HUDEP-2 (cell line): ENCODE measurements around the gene IDH3A.

Experiments
- DNase-seq, 76 experiments: peaks; one replicate each; lab custom pipeline; 2025; ENCODE audit not compliant: unreplicated experiment in 76 of 76; lab: John Stamatoyannopoulos, UW

The IDH3A gene

DNA sequence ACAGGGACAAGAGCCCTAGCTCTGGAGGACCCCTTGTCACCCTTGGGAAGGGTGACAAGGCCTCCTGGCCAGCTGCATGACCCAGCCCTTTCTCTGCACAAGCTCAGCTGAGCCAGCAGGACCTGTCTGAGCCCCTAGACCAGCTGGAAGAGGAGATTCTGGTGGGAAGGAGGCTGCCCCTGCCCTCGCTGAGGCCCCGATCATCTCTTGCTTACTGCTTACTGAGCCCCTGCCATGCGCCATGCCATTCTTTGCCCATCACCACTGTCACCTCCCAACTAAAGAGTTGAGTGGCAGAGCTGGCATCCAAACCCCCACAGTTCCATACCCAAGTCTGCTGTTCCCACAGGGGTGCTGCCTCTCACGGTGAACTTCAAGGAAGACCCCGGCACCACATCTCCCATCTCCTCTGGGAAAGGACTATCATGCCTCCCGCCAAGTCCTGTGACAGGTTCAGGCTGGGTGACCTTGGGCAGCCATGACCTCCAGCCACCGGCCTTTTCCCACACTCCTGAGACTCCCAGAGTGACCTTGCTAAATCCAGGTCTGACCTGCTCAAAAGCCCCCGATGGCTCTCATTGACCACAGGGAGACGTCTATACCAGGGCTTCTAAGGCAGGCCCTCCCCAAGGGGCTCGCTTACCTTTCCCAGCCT, 51.2 kb downstream of the IDH3A start:
- DNase-seq, result no peak

DNA sequence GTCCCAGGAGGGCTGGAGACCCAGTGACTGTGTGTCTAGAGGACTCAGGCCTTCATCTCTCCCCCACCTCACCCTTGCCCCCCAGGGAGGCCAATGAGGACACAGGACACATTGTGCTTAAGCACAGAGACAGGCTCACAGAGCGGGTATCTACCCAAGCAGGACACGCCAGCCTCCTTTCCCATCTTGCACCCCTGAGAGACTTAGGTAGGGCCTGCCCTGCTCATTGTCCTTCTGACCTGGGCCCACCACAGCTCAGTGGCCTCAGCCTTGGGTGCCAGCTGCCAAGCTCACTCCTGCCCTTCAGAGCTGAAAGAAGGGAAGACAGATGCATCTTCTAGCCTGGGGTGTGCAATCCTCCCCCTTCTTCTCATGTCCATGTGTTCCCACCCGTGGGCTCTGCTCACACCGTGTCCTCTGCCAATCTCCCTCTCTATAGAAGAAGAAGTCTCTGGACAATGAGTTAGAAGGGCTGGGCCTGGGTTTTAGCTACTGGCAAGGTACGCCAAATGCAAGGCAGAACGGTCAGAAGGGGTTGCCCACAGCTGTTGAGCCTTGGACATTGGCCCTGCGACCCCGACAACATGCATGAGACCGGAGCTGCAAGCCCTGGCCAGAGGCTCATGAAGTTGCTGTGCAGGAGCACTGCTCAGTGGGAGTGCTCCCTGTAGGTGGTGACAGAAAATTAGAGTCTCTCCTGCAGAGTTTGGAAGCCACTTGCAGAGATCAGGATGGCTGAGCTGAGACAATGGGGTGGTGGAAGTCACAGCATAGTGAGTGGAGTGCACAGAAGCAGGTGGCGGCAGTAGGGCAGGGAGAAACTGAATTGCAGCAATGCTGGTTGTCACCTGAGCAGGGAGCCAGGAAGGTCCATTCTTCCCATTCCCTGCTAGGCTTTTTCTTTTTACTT, 52.4 kb downstream of the IDH3A start:
- DNase-seq, result no peak

DNA sequence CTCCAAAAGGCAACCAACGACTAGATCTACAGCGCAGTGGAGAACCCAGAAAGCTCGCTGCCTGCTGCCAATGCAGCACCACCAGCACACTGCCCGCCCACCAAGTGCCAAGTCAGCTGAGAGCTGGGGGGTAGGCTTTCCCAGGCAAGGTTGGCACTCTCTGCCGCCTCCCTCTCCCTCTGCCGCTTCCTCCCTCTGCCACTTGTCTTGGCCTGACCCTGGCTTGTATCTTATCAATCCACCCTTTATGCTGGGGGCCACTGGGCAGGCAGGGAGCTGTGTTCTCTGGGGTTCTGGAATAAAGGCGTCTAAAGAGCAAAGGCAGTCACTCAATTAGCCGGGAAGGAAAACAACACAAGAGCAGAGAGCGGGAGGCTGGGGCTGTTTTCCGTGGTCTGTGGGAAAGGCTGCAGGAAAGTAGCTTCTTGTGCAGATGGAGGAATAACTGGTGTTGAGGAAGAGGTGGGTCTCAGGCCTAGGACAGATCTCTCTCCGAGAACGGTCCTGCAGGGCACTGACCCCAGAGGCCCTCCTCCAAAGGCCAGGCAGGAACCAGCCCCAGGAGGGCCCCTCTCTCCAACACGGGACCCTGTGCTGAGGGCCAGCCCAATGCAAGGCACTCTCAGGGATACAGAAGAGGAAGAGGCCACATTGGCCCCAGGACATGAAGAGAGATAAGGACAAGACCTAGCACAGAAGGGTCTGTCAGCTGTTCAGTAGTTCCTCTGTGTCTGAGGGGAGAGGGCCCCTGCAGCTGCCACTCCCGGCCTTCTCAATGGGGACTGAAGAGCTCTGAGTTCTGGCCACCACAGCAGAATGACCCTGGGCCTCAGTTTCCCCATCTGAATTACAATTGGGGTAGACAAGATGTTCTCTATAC, 54.4 kb downstream of the IDH3A start:
- peak in 15 of 76 experiments; percentile 5 to 31 (median 16) for DNase-seq

DNA sequence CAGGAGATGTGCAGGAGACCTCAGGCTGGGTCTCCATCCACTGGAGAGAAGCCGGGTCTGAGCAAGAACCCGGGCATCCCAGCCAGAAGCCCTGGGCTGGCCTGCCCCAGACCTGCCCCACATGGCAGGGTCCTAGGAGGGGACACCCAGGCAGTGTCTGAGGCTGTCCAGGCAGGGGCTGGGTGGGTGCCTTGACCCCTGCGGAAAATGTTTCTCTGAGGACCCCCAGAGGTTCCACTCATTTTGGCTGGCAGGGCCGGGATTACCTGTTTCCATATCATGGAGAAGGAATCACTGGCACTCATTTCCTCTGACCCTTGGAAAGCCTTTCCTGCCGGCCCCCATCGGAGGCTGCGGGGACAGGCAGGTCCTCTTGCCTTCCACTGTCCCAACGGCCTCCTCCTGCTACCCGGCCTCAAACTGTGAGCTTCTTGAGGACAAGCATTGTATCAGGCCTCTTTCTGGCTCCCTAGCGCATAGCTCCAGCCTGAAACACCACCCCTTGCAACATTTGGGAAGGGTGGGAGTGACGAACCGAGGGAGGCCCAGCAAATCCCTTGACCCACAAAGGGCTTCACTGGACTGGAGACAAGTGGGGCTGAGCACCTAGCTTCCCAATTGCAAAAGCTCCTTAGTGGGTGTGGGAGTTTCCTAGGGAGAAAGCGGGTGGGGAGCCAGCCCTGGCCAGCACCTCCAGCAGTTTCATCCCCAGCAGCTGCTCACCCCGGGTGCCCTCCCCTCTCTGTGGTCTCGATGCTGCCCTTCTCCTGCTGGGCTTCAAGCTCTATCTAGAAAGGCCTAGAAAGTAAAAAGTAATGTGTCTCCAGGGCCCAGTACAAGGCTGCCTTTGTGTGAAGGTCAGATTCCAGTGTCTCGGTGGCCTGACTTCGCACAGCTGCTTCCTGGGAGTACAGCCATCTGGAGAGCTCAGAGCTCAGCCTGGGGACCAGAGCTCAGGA, 55.5 kb downstream of the IDH3A start:
- DNase-seq, result no peak

DNA sequence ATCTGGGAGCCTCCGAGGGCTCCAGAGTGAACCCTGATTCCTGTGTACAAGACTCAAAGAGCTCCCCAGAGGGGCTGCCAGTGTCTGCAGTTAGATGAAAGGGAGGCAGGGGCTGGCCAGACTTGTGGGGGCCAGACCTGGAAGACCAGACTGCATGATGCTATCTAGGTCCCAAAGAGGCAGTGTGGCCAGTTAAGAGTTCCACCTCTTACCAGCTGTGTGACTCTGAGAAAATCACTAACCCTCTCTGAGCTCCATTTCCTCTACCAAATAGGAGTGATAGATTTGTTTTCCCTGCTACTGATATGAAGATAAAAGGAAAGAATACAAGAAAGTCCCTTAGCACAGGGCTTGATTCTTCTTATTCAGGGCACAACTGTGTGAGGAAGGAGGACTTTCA, 56.2 kb downstream of the IDH3A start:
- DNase-seq, result no peak

DNA sequence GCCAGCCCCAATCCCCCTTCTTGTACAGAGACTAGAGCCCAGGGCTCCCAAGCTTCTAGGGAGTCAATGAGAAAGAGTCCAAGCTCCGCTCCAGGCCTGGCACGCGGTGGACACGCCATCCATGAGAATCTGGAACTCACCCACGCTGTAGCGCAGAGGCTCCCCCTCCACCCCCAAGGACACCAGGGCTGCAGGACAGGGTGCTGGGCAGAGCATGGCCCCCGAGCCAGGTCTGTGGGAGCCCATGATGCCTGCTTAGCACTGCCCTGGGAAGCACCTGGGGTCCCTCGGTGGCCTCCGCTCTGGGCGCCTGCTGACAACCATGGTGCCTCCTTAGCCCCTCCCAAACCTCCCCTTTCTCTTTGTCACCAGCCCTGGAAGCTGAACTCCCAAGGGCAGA, 56.7 kb downstream of the IDH3A start:
- DNase-seq, result no peak

DNA sequence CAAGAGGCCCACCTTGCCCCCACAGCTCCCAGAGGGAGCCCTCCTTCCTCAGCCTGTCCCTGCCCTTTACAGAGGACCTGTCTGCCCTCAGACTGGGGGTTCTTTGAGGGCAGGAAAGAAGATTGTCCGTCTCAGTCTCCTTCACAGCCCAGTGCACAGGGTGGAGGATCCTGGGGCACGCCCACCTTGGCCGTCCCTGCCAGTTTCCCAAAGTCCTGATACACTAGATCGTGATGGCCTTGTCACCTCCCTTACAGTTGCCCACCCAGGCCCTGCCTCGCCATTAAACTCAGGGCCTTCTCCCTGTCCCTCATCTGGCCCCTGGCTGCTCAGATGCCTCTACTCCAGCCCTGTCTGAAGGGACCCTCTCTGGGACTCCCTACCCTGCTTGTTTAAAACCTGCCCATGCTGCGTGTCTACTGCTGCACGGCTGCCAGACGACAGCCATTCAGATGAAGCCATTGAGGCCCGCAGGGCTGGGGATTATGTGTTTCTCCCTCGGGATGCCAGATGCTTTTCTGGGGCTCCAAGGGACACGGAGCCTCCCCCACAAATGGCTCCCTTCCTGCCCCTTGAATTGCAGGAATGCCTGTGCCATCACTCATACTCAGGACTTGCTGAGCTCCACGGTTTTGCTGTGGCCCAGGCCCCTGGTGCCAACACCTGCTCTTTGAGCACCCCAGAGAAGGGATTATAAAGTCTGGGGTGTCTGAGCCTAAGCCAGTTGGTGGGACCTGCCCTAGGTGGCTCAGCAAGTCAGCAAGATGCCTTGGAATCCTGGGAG, 57.4 kb downstream of the IDH3A start:
- DNase-seq, result no peak

DNA sequence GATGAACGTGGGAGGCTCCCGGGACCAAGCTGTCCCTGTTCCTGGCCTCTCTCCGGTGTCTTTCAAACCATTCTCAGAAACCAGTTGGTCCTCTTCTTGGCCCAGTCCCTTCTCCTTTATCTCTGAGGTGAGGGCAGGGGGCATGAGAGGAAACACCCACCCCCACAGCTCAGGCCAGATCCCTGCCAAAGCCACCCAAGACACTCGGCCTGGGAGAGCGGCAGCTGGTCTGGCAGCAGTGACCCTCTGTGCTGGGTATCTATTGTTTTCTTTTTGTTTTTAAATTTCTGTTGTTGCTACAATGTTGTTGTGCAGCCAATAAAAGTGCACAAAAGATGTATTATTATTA, 57.9 kb downstream of the IDH3A start:
- no peak for DNase-seq

DNA sequence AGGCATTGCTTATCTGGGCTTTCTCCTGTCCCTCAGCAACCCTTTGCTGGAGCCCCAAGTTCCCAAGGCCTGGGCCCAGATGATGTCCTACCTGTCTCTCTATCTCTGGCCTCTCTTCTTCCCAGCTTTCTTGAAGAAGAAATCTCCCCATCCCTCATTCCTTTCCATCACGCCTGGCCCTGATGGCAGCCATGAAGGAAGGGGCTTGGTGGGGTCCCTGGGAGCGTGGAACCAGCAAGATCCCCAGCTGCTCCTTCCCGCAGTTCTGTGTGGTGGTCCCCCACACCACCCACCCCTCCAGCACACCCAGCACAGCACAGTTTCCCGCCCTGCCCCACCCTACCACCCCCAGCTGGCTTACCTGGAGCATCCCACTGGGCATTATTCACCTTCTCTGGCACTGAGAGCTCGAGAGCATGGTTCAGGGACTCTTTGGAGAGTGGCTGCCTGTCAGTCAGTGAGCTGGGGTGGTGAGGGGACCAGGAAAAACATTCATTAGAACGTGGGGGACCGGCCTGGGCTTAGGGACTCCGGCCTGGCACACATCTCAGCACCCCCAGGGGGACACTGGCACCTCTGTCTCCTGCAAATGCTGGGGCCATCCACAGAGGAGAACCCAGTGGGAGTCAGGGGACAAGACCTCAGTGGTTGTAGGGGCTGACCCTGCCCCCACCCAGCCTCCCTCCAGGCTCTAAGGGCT, 58.6 kb downstream of the IDH3A start:
- DNase-seq, result no peak

DNA sequence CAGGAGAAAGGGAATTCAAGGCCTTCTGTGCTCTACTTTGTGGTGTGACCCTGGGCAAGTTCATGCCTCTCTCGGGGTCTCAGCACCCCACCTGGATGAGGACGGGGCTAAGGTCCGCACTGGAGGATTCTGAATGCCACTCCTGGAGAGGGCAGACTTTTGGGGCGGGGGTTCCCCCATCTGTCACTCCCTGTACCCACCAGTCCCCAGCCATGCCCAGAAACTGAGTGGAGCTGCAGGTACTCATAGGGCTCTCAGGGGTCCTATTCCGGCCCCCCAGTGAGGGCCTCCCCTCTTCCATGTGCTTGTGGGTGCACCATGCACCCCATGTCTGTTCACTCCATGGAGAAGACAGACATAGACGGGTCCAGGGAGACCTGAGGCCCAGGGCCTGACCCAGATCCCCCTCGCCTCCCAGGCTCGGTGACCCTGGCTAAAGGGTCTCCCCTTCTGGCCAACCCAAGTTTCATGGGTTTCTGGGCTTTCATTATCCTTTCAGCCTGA, 59.2 kb downstream of the IDH3A start:
- no peak for DNase-seq

DNA sequence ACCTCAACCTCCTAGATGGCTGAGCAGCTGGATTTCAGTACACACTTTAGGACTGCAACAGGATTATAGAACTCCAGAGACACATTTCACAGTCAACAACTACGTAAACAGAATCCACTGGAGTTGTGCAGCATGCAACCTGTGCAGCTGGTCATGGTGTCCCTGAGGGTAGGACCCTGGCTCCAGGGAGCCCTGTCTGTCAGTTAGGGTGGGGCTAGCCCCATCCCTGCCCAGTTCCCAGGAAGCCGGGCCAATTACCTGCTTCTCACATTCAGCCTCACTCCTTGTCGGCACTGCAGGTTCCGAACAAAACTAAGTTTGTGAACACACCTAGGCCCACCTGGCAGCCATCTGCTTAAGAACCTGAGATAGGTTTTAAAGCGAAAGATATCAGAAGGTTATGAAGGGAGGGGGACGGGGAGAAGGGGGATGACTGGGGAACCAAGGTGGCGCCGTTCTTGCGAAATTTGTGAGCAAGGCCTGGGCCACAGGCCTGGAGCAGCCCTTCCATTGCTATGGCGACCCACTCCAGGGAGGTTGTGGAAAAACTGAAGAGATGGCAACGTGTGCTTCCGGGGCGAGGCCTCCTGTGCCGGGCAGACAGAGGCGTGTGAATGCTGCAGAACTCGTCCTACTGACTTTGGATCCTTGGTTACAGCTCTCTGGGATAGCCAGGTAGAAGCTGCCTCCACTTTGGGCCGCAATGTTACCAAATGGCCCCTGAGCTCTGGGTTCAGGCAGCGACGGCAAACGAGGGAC, 59.9 kb downstream of the IDH3A start:
- DNase-seq, result no peak

DNA sequence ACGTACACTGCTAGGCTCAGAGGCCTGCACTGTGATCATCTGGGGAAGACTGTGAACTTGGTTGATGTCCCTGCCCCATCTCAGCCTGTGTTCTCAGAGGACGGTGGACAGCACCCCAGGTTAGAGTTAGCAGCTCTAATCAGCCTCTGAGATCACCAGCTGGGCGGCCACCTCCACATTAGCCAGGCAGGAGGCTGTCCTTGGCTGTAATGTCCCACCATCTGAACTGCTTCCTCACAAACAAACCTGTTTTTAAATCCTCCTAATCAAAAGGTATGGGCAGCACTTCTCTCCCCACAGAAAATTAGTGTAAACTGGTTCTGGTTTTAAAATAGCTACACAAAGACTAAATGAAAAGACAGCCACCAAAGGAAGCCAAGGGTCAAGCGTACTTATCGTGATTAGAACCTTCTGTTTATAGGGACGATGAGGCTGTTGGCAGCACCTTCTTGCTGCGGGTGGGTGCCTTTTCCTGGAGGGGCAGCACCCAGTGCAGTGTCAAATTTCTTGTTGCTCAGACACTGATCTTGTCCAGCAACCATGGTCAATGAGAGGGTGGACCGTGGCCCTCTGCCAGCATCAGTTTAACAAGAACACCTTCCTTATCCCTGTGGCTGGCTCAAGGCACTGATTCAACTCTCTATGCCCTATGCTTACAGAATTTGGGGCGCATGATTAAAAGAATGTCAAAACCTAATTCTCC, 60.6 kb downstream of the IDH3A start:
- no peak for DNase-seq

DNA sequence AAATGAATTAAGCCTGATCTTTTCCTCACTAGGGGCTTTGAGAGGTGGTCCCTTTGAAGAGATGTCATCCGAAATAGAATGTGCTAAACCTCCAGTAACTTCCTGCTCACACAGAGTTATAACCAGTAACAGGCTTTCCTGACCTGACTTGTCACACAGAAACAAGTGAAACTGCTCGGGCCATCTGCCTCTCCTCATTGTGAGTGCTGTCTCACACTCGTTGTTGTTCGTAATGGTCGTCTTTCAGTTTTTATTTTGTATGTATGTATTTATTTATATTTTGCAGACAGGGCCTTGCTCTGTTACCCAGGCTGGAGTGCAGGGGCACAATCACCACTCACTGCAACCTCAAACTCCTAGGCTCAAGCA, 61.2 kb downstream of the IDH3A start:
- DNase-seq, result no peak

DNA sequence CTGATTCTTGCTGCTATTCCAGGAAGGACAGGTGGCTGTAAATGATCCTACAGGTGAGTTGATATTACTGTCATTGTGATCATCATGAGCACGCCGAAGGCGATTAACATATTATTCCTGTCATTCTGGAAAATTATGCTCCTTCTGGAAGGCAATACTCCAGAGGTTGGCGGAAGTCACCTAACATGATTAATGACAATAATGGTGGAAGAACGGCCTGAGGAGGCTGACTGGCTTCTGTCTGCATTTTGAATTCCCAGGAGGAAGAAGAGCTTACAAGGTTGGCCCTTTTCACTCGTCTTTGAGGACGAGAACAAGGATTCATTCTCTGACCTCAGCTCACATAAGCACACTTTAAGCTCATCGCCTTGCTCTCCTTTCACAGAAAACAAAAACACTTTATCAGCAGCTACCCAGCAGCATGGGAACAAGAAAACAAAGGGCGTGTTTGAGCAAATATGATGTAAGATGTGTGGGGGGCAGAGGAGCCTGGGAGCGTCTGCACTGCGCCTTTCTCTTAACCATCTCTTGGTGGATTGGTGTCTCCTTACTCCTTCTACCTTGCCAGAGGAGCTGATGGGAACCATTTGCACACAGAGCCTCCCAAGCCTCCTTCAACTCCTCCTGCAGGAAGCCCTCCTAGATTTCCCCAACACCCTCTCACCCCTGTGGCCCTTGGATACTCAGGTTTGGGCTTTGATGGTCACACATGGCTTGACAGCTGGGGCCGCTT, 62.2 kb downstream of the IDH3A start:
- DNase-seq, result peak in 8 of 76 experiments; percentile 4 to 37 (median 22)

DNA sequence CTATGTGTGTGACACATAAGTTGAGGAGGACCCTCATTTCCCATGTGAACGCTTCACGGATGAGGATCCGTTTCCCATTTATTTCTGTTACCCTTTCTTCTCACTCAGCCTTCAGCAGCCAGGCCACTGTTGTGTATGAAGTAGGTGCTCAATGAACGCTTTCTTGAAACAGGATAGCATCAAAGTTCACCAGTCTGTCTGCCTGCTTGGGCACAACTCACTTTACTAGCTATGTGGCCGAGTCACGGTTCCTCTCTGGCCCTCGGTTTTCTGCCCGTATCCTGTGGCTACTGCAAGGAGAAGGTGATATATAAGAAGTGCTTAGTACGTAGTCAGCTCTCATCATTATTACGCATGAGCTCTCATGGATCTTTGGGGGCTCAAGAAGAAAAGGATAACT, 62.8 kb downstream of the IDH3A start:
- DNase-seq, result no peak

DNA sequence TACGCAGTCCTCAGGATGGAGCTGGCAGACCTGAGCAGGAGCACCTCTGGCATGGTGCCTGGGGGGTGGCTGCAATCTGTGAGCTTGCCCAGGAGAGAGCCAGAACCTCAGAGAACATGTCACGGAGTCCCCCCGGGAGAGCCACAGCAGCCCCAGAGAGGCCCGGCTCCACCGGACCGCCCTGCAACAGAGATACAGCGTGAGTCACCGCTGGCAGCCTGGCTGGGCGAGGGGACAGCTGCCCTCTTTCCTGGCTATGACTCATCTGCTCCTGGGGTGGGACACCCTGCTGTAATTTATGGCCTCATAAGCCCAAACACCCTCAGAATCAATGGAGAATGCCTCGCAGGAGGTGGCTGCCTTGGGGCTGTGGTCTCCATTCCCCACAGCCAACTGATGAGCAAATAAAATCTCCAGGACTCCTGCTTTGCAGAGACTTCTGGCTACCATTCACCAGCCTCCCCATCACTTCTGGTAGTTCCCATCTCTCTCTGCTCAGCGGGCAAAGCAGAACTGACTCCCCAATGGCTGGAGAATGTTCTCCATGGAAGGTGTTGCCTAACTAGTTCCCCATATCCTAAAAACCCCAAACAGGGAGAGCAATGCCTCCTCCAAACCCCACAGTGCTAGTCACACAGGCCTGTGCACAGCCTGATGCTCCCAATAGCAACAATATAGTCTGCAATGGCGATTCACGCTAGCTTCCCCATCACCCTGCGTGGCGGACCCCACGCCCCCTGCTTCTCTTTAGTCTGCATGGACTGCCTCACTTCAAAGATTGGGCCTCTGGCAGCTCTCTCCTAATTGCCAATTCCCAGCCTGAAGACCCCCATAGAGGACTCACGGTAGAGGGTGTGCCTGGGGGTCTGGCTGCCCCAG, 63.6 kb downstream of the IDH3A start:
- DNase-seq, result peak in 66 of 76 experiments; percentile 10 to 82 (median 54)
